Ovary (tissue), 9 donors: ENCODE data around the gene METTL13. TPM values are rescaled to one million over a fixed set of nuclear protein-coding genes. Genes with fewer than 3 reads are reported as not detected.
A peak's percentile ranks its signal among the peaks of the same experiment; 100 is the strongest.

Source experiments
- DNase-seq, 5 donors: peaks; one replicate each; pipeline ENCODE4 v3.0.0-alpha.2; 2019 to 2020
- H3K27ac ChIP-seq, 2 donors: fragments of 200-600 bp; one replicate each; pipeline versions ENCODE4 v1.5.1 to v1.8.0; 2019 to 2022
- H3K27me3 ChIP-seq: fragments of 200-600 bp; one replicate; pipeline ENCODE4 v1.8.0; 2022
- H3K36me3 ChIP-seq: fragments of 200-600 bp; sonication (generic); one replicate; pipeline ENCODE4 v1.5.1; 2019
- H3K4me1 ChIP-seq: one replicate; pipeline ENCODE4 v1.8.1; 2013; ENCODE audit warnings: mild to moderate bottlenecking, moderate library complexity; ENCODE audit not compliant: insufficient read depth
- H3K4me3 ChIP-seq: fragments of 200-600 bp; sonication (generic); one replicate; pipeline ENCODE4 v1.5.1; 2017
- H3K9me3 ChIP-seq, 2 donors: fragments of 200-600 bp in 1 of 2; sonication (generic) in 1 of 2; one replicate each; pipeline versions ENCODE4 v1.5.1 to v1.8.1; 2013 to 2019; ENCODE audit warnings: mild to moderate bottlenecking in 1 of 2, moderate library complexity in 1 of 2
- CTCF ChIP-seq, 3 donors: fragments of 450-650 bp in 2 of 3; fragments of 200-600 bp in 1 of 3; IDR thresholded peaks; one replicate each; pipeline versions ENCODE4 v1.5.1 to v1.8.0; 2016 to 2022; ENCODE audit warnings: antibody characterized with exemption in 3 of 3, mild to moderate bottlenecking in 1 of 3
- EP300 ChIP-seq: sonication (generic); formaldehyde crosslinking; IDR thresholded peaks from one replicate; pipeline ENCODE4 v1.6.1; 2017; ENCODE audit warnings: antibody characterized with exemption
- POLR2A ChIP-seq: fragments of 450-650 bp; IDR thresholded peaks from one replicate; pipeline ENCODE4 v1.6.1; 2017; ENCODE audit warnings: antibody characterized with exemption, mild to moderate bottlenecking, moderate library complexity
- WGBS, 3 donors: extraction: QIAGEN DNeasy Blood & Tissue Kit in 1 of 3; methylation state at CpG; one replicate each; pipeline versions ENCODE4 v1.1.5 to v1.1.7; 2013 to 2017; 5-methylcytosine and 5-hydroxymethylcytosine counted together
- intact Hi-C, 4 donors: fragments of 100-400 bp; cut with DNase I; formaldehyde crosslinking; loops; one replicate each; pipeline versions ENCODE4 v1.11.0 to v1.15.1; 2022 to 2023
- polyA plus RNA-seq, 2 donors: library from polyadenylated mRNA; stranded (reverse); fragments of 200-250 nt in 1 of 2; fragments of 350-450 nt in 1 of 2; fragmentation: Illumina TruSeq in 1 of 2; extraction: RNeasy Lipid Tissue Mini Kit (QIAGEN cat#74804) in 1 of 2; gene quantifications; one replicate each; pipeline ENCODE4 v1.2.3, GENCODE V29; 2013 to 2014
- total RNA-seq, 7 donors: library from RNA; depleted of rRNA in 2 of 7; stranded (reverse); fragments of >200 nt in 2 of 7; fragmentation: NEBNext Ultra II Directional in 3 of 7; extraction: Animal tissue kit (Norgen Biotek cat#: 25700) in 3 of 7; gene quantifications; one replicate each; pipeline versions ENCODE4 v1.1.0 to v1.2.4, GENCODE V29; 2016 to 2023
- donor health status: DM: no; HTN: no; CAD: no; lungs with moderate emphysema.
- donor health status: DM: no; HTN: no; CAD: no.
- donor health status: Bipolar disorder and iron deficiency.
- donor health status: DM: yes; HTN: yes; CAD: no.
- donor health status: DM: no; HTN: no; CAD: no.
- donor health status: DM: yes; HTN: yes; CAD: no.

METTL13 gene
- total and polyA plus RNA-seq, 9 donors: 9.1 to 29.1 (median 19.1) TPM

GRCh38 chr1:171742577-171742922 lies 38.9 kb upstream of the METTL13 start:
- 0% methylated on average over 14 of the region's 14 CpGs for WGBS, 3 donors
- peak; percentile 42 to 57 (median 51) for DNase-seq
- H3K27me3 ChIP-seq: no peaks in the 10 kb centered on the region
- peaks cover 5% of the 10 kb centered on the region for H3K4me1 ChIP-seq
- H3K9me3 ChIP-seq: no peaks in the 10 kb centered on the region
- peak overlapping the region; percentile 77 for H3K4me3 ChIP-seq
- no peaks in the 10 kb centered on the region for H3K36me3 ChIP-seq
- intact Hi-C loops: loop anchor here in 2 of 4 donors (2.0 to 5.0 kb wide), 2 partner anchors 38 to 40 kb away; partner anchors contain the start of gene METTL13 (in 2 of the 2)
- TF ChIP-seq POLR2A (no peak), EP300 (no peak), CTCF (IDR thresholded peaks at IDR 0.05) (no peak)
- H3K27ac ChIP-seq: peak overlapping the region; percentile 71 to 88

- Histone ChIP-seq H3K9me3 (no peaks in the 10 kb centered on the region), H3K27me3 (no peaks in the 10 kb centered on the region), H3K4me3 (peak overlapping the region; percentile 77), H3K27ac (peak overlapping the region; percentile 71 to 88), H3K4me1 (peaks cover 5% of the 10 kb centered on the region), H3K36me3 (no peaks in the 10 kb centered on the region)
- peak in 1 of 5 donors; percentile 31 for DNase-seq
- WGBS, 3 donors: 20 to 24% (median 22%) methylated on average over 8 of the region's 8 CpGs
- intact Hi-C loops: loop anchor here in 2 of 4 donors (2.0 to 5.0 kb wide), 2 partner anchors 38 to 39 kb away; partner anchors contain the start of gene METTL13 (in 2 of the 2)
- TF ChIP-seq EP300 (no peak), POLR2A (peak; percentile 37)
These were observed 38.2 kb upstream of the METTL13 start for GRCh38 chr1:171743081-171743870.

- no peaks in the 10 kb centered on the region for H3K36me3 ChIP-seq
- TF ChIP-seq POLR2A: no peak
- DNase-seq: no peak
- no peaks in the 10 kb centered on the region for H3K9me3 ChIP-seq
- WGBS, 3 donors: 93 to 96% (median 94%) methylated on average over 8 of the region's 8 CpGs
- peaks cover 5% of the 10 kb centered on the region for H3K4me1 ChIP-seq
- no peak overlapping the region for H3K27ac ChIP-seq
- H3K4me3 ChIP-seq: no peak overlapping the region
- intact Hi-C loops: loop anchor here in 1 of 4 donors (5.0 kb wide), 1 partner anchor 37 kb away; the partner anchor contains the start of gene METTL13
- no peaks in the 10 kb centered on the region for H3K27me3 ChIP-seq
These were observed 36.5 kb upstream of the METTL13 start for GRCh38 chr1:171744986-171745385.

GRCh38 chr1:171748651-171749050 lies 32.8 kb upstream of the METTL13 start:
- no peak overlapping the region for H3K27ac ChIP-seq
- DNase-seq: no peak
- H3K27me3 ChIP-seq: no peaks in the 10 kb centered on the region
- no peaks in the 10 kb centered on the region for H3K9me3 ChIP-seq
- intact Hi-C loops: no loop called here
- no peaks in the 10 kb centered on the region for H3K36me3 ChIP-seq
- 67 to 78% (median 73%) methylated on average over 3 of the region's 3 CpGs for WGBS, 3 donors
- no peak overlapping the region for H3K4me3 ChIP-seq
- no peak for TF ChIP-seq EP300
- TF ChIP-seq CTCF (IDR thresholded peaks at IDR 0.05): no peak
- no peak for TF ChIP-seq POLR2A
- peaks cover under 1% of the 10 kb centered on the region for H3K4me1 ChIP-seq

GRCh38 chr1:171751221-171751620 lies 30.2 kb upstream of the METTL13 start:
- no peak overlapping the region for H3K4me3 ChIP-seq
- no peaks in the 10 kb centered on the region for H3K27me3 ChIP-seq
- no peak for DNase-seq
- no peaks in the 10 kb centered on the region for H3K9me3 ChIP-seq
- WGBS, 3 donors: 95 to 97% (median 97%) methylated on average over 6 of the region's 6 CpGs
- intact Hi-C loops: no loop called here
- no peaks in the 10 kb centered on the region for H3K4me1 ChIP-seq
- TF ChIP-seq POLR2A: no peak
- TF ChIP-seq EP300: no peak
- TF ChIP-seq CTCF (IDR thresholded peaks at IDR 0.05): no peak
- no peaks in the 10 kb centered on the region for H3K36me3 ChIP-seq
- no peak overlapping the region for H3K27ac ChIP-seq
